Liver (tissue), 9 donors: ENCODE measurements around the gene CAMSAP1. TPM values are rescaled to one million over a fixed set of nuclear protein-coding genes. Genes with fewer than 3 reads are reported as not detected.

Source experiments
- DNase-seq: peaks from one replicate; pipeline ENCODE4 v3.0.0-alpha.2; 2017; ENCODE audit warnings: low spot score
- H3K27ac ChIP-seq, 2 donors: one replicate each; pipeline ENCODE4 v1.7.0; 2013; ENCODE audit warnings: inconsistent platforms in 2 of 2, low read length in 2 of 2, control low read depth in 1 of 2, low read depth in 1 of 2, mild to moderate bottlenecking in 1 of 2
- H3K27me3 ChIP-seq, 4 donors: one replicate each; pipeline versions ENCODE4 v1.6.1 to v1.7.0; 2013; ENCODE audit warnings: low read length in 3 of 4, inconsistent platforms in 1 of 4, mild to moderate bottlenecking in 1 of 4, moderate library complexity in 1 of 4; ENCODE audit not compliant: control insufficient read depth in 4 of 4, insufficient read depth in 4 of 4
- H3K36me3 ChIP-seq, 4 donors: one replicate each; pipeline versions ENCODE4 v1.6.1 to v1.7.0; 2013; ENCODE audit warnings: low read length in 3 of 4, mild to moderate bottlenecking in 3 of 4, low read depth in 1 of 4, moderate library complexity in 1 of 4; ENCODE audit not compliant: control insufficient read depth in 4 of 4, insufficient read depth in 3 of 4
- H3K4me1 ChIP-seq, 4 donors: one replicate each; pipeline versions ENCODE4 v1.6.1 to v1.7.0; 2013; ENCODE audit warnings: low read length in 3 of 4, mild to moderate bottlenecking in 3 of 4, moderate library complexity in 1 of 4; ENCODE audit not compliant: control insufficient read depth in 4 of 4, insufficient read depth in 4 of 4
- H3K4me3 ChIP-seq, 3 donors: one replicate each; pipeline versions ENCODE4 v1.6.1 to v1.7.0; 2013; ENCODE audit warnings: low read length in 3 of 3, control low read depth in 1 of 3, low read depth in 1 of 3, mild to moderate bottlenecking in 1 of 3
- H3K9ac ChIP-seq, 2 donors: one replicate each; pipeline ENCODE4 v1.7.0; 2013; ENCODE audit warnings: low read length in 2 of 2, mild to moderate bottlenecking in 2 of 2, moderate library complexity in 2 of 2, control low read depth in 1 of 2, low read depth in 1 of 2
- H3K9me3 ChIP-seq, 4 donors: one replicate each; pipeline versions ENCODE4 v1.6.1 to v1.7.0; 2013; ENCODE audit warnings: low read length in 3 of 4; ENCODE audit not compliant: control insufficient read depth in 4 of 4
- EGR1 ChIP-seq, 2 donors: IDR thresholded peaks; 2 replicates each; pipeline ENCODE4 v1.6.1; 2016 to 2018; ENCODE audit warnings: antibody characterized with exemption in 2 of 2, low read depth in 2 of 2
- FOXA1 ChIP-seq: IDR thresholded peaks from 2 replicates; pipeline ENCODE4 v1.6.1; 2016; ENCODE audit warnings: antibody characterized with exemption
- HNF4A ChIP-seq, 2 donors: conservative IDR thresholded peaks; 2 replicates each; pipeline ENCODE4 v1.6.1; 2016; ENCODE audit warnings: antibody characterized with exemption in 2 of 2, mild to moderate bottlenecking in 2 of 2
- RXRA ChIP-seq, 2 donors: IDR thresholded peaks; 2 replicates each; pipeline ENCODE4 v1.6.1; 2017 to 2018; ENCODE audit warnings: antibody characterized with exemption in 2 of 2, mild to moderate bottlenecking in 1 of 2
- SP1 ChIP-seq: IDR thresholded peaks from 2 replicates; pipeline ENCODE4 v1.6.1; 2018; ENCODE audit warnings: antibody characterized with exemption, mild to moderate bottlenecking
- ZBTB33 ChIP-seq: IDR thresholded peaks from 2 replicates; pipeline ENCODE4 v1.6.1; 2016; ENCODE audit warnings: antibody characterized with exemption
- WGBS: extraction: QIAGEN DNeasy Blood & Tissue Kit; methylation state at CpG from one replicate; pipeline ENCODE4 v1.1.7; 2013; 5-methylcytosine and 5-hydroxymethylcytosine counted together
- polyA plus RNA-seq, 2 donors: library from polyadenylated mRNA; stranded (reverse) in 1 of 2; unstranded in 1 of 2; fragments of 200-250 nt in 1 of 2; fragments of >200 nt in 1 of 2; fragmentation: Nextera tagmentation in 1 of 2; extraction: Ambion mirVana in 1 of 2; gene quantifications; one replicate each; pipeline versions ENCODE4 v1.2.1 to v1.2.3, GENCODE V29; 2013 to 2015
- total RNA-seq, 2 donors: library from RNA; depleted of rRNA; stranded (reverse); fragments of >200 nt; gene quantifications; one replicate each; pipeline ENCODE4 v1.2.3, GENCODE V29; 2014
- TF ChIP-seq, protein P1 (sequence below): IDR thresholded peaks from 2 replicates; pipeline ENCODE4 v1.6.1; 2016; ENCODE audit warnings: antibody characterized with exemption, mild to moderate bottlenecking
- TF ChIP-seq, protein P2 (sequence below): IDR thresholded peaks from 2 replicates; pipeline ENCODE4 v1.6.1; 2016; ENCODE audit warnings: antibody characterized with exemption
- donor health status: healthy.
- donor health status: healthy.
- donor health status: healthy.
- donor health status: healthy.
- donor health status: healthy.

Gene CAMSAP1
- total and polyA plus RNA-seq, 4 donors, result 0.97 to 6.4 (median 5.1) TPM

GRCh38 chr9:135879619-135880018 lies 27.7 kb downstream of the CAMSAP1 start (continued):
- no peak for TF ChIP-seq ZBTB33

- WGBS, result 93% methylated on average over 2 of the region's 2 CpGs
- no peak overlapping the region for H3K4me3 ChIP-seq
- TF ChIP-seq HNF4A (conservative IDR thresholded peaks at IDR 0.05), result no peak
- no peak for TF ChIP-seq EGR1 (IDR thresholded peaks at IDR 0.05; ENCODE audit: low read depth in 2 of 2)
- no peak for TF ChIP-seq SP1
- TF ChIP-seq ZBTB33, result no peak
- TF ChIP-seq, protein P1, sequence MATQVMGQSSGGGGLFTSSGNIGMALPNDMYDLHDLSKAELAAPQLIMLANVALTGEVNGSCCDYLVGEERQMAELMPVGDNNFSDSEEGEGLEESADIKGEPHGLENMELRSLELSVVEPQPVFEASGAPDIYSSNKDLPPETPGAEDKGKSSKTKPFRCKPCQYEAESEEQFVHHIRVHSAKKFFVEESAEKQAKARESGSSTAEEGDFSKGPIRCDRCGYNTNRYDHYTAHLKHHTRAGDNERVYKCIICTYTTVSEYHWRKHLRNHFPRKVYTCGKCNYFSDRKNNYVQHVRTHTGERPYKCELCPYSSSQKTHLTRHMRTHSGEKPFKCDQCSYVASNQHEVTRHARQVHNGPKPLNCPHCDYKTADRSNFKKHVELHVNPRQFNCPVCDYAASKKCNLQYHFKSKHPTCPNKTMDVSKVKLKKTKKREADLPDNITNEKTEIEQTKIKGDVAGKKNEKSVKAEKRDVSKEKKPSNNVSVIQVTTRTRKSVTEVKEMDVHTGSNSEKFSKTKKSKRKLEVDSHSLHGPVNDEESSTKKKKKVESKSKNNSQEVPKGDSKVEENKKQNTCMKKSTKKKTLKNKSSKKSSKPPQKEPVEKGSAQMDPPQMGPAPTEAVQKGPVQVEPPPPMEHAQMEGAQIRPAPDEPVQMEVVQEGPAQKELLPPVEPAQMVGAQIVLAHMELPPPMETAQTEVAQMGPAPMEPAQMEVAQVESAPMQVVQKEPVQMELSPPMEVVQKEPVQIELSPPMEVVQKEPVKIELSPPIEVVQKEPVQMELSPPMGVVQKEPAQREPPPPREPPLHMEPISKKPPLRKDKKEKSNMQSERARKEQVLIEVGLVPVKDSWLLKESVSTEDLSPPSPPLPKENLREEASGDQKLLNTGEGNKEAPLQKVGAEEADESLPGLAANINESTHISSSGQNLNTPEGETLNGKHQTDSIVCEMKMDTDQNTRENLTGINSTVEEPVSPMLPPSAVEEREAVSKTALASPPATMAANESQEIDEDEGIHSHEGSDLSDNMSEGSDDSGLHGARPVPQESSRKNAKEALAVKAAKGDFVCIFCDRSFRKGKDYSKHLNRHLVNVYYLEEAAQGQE, result no peak
- no peak for TF ChIP-seq RXRA (IDR thresholded peaks at IDR 0.05)
- no peak overlapping the region for H3K27ac ChIP-seq
- H3K27me3 ChIP-seq, result no peaks in the 10 kb centered on the region
- no peaks in the 10 kb centered on the region for H3K9me3 ChIP-seq
- peaks cover 0 to 7% (median 0%) of the 10 kb centered on the region in 4 donors for H3K36me3 ChIP-seq
- no peaks in the 10 kb centered on the region for H3K4me1 ChIP-seq
- no peak overlapping the region for H3K9ac ChIP-seq
- DNase-seq, result no peak
Observed at GRCh38 chr9:135879237-135879601, 28.1 kb downstream of the CAMSAP1 start.

DNA sequence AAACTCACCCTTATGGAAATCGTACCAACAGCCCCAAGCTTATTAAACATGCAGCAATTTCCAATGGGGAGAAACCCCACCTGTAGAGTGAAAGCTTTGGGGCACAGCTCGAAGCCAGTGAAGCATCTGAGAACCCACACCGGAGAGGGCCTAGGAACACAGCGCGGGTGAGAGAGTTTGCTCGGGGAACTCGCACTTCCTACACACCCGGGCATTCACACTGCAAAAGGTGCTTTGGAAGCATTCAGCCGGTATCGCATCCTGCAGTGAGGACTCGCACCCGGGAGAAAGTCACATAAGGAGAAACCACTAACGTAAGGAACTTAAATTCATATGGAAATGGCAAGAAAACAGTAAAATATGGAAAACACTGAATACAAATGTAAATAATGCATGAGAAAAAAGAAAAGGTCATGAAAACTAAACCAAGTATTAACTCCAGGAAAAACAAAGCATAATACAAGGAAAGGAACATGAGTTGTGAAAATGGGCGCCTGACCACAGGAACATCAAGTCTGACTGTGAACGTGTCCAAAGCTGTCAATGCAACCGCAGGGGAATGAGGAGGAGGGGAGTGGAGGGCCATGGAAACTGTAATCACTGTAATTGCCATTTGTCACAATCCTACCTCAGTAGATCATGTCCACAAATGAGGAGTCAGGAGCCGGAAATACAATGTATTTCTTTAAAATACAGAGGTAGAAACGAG lies 28.7 kb downstream of the CAMSAP1 start:
- TF ChIP-seq, protein P2, sequence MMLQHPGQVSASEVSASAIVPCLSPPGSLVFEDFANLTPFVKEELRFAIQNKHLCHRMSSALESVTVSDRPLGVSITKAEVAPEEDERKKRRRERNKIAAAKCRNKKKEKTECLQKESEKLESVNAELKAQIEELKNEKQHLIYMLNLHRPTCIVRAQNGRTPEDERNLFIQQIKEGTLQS, result no peak
- TF ChIP-seq FOXA1, result no peak
- Histone ChIP-seq H3K4me1 (no peaks in the 10 kb centered on the region), H3K4me3 (no peak overlapping the region), H3K27me3 (no peaks in the 10 kb centered on the region), H3K9me3 (no peaks in the 10 kb centered on the region), H3K9ac (no peak overlapping the region), H3K27ac (no peak overlapping the region), H3K36me3 (peaks cover 0 to 7% (median 0%) of the 10 kb centered on the region in 4 donors)
- no peak for DNase-seq
- WGBS, result 93% methylated on average over 18 of the region's 18 CpGs
